GM19099 (cell line): ENCODE results near the gene ATP1B3.

ENCODE experiments used
- POLR2A ChIP-seq: IDR thresholded peaks from 3 replicates; pipeline ENCODE4 v1.6.1; 2011; ENCODE audit warnings: low read depth; ENCODE audit not compliant: insufficient read length; ENCODE audit errors: extremely low read depth

Gene ATP1B3

GRCh38 chr3:141876381-141876890 lies at the start of gene ATP1B3:
Gene ATP1B3, plus strand, starts transcription at chr3:141876643. Its CDS starts 159 bp downstream, at chr3:141876802.
- TF ChIP-seq POLR2A, result peak; percentile 99

GRCh38 chr3:141828487-141828886 lies 48.0 kb upstream of the ATP1B3 start:
- no peak for TF ChIP-seq POLR2A

- TF ChIP-seq POLR2A, result no peak
Observed at GRCh38 chr3:141828890-141829289, 47.6 kb upstream of the ATP1B3 start.

- no peak for TF ChIP-seq POLR2A
Observed at GRCh38 chr3:141830508-141830907, 45.9 kb upstream of the ATP1B3 start.

GRCh38 chr3:141834292-141834691 lies 42.2 kb upstream of the ATP1B3 start:
- no peak for TF ChIP-seq POLR2A

- no peak for TF ChIP-seq POLR2A
Observed at GRCh38 chr3:141835557-141836229, 40.8 kb upstream of the ATP1B3 start.

- TF ChIP-seq POLR2A, result no peak
Observed at GRCh38 chr3:141839389-141839788, 37.1 kb upstream of the ATP1B3 start.

- no peak for TF ChIP-seq POLR2A
Observed at GRCh38 chr3:141840737-141841544, 35.5 kb upstream of the ATP1B3 start.

GRCh38 chr3:141844108-141844507 lies 32.3 kb upstream of the ATP1B3 start:
- TF ChIP-seq POLR2A, result no peak

GRCh38 chr3:141844812-141845211 lies 31.6 kb upstream of the ATP1B3 start:
- no peak for TF ChIP-seq POLR2A

GRCh38 chr3:141845407-141846049 lies 30.9 kb upstream of the ATP1B3 start:
- no peak for TF ChIP-seq POLR2A

GRCh38 chr3:141846050-141846433 lies 30.4 kb upstream of the ATP1B3 start:
- TF ChIP-seq POLR2A, result no peak

GRCh38 chr3:141849056-141849815 lies 27.2 kb upstream of the ATP1B3 start:
- no peak for TF ChIP-seq POLR2A

- no peak for TF ChIP-seq POLR2A
Observed at GRCh38 chr3:141851411-141851810, 25.0 kb upstream of the ATP1B3 start.
